ENCODE results near the gene CLDN22. TPM values are rescaled to one million over a fixed set of nuclear protein-coding genes. Genes with fewer than 3 reads are reported as not detected.

The CLDN22 gene
- total RNA-seq, 3 donors from 2014 or later: not detected

DNA sequence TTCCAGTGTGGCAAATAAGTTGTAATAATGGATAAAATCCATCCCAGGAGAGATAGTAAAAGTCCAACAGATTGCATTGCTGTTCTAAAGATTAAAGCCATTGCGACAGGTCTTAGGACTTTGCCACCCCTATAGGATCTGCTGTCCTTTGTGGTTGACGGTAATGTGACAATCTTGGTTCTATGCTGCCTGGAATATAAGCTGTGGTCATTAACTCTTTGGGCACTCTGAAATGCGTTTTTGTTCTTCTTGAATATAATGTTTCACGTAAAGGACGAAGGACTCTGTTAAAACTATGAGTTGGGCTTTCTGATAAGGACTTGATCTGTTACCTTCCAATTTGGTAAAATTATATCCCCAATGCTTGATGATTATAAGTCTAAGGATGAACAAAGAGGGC is 2.2 kb upstream of the CLDN22 start, which contains the start of gene CLDN24:
Gene CLDN24 (minus strand): TSS at position 101 of the 400 bp plus-strand sequence. CDS start 0 bp downstream, at position 101.
- TF ChIP-seq, protein P1, sequence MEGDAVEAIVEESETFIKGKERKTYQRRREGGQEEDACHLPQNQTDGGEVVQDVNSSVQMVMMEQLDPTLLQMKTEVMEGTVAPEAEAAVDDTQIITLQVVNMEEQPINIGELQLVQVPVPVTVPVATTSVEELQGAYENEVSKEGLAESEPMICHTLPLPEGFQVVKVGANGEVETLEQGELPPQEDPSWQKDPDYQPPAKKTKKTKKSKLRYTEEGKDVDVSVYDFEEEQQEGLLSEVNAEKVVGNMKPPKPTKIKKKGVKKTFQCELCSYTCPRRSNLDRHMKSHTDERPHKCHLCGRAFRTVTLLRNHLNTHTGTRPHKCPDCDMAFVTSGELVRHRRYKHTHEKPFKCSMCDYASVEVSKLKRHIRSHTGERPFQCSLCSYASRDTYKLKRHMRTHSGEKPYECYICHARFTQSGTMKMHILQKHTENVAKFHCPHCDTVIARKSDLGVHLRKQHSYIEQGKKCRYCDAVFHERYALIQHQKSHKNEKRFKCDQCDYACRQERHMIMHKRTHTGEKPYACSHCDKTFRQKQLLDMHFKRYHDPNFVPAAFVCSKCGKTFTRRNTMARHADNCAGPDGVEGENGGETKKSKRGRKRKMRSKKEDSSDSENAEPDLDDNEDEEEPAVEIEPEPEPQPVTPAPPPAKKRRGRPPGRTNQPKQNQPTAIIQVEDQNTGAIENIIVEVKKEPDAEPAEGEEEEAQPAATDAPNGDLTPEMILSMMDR (IDR thresholded peaks at IDR 0.05): no peak

DNA sequence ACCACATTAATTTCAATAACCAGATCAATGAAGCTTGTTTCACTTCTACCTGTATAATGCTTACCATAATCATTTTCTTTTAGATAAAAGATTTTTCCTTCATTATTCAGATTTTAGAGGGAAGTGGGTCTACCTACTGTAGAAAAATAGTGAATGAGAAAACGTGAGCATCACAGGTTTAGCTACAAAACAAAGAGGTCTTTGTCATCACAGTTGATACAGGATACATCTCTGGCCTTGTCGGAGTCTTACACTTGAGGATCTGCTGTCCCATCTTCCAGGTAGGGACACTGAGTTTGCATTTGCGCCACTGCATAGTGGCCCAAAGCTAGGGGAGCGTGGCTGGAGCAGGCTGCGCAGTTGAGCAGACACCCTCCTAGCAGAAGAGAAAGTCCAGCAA is 1.4 kb upstream of the CLDN22 start:
- TF ChIP-seq POLR2AphosphoS5 (IDR thresholded peaks at IDR 0.05) (no peak), POLR2A (IDR thresholded peaks at IDR 0.05) (no peak)
- TF ChIP-seq, protein P1 (IDR thresholded peaks at IDR 0.05): no peak
- intact Hi-C loops (cut with DNase I; ENCODE audit: low total_unique reads): no loop called here
- Histone ChIP-seq H3K36me3 (no peaks in the 10 kb centered on the region), H3K27me3 (no peaks in the 10 kb centered on the region), H3K27ac (no peak overlapping the region), H3K4me3 (no peak overlapping the region), H3K4me1 (no peaks in the 10 kb centered on the region), H3K9me3 (no peaks in the 10 kb centered on the region)
- no peak for DNase-seq (ENCODE audit: low spot score in 2 of 2)

More for the DNA sequence above, 2.2 kb upstream of the CLDN22 start, which contains the start of gene CLDN24:
- Histone ChIP-seq H3K4me1 (no peaks in the 10 kb centered on the region), H3K9me3 (no peaks in the 10 kb centered on the region), H3K27ac (peak within 1 kb of the TSS; percentile 14 to 48), H3K36me3 (no peaks in the 10 kb centered on the region), H3K27me3 (no peaks in the 10 kb centered on the region), H3K4me3 (no peak within 1 kb of the TSS)
- intact Hi-C loops (cut with DNase I; ENCODE audit: low total_unique reads): no loop called here
- no peak for DNase-seq (ENCODE audit: low spot score in 2 of 2)

DNA sequence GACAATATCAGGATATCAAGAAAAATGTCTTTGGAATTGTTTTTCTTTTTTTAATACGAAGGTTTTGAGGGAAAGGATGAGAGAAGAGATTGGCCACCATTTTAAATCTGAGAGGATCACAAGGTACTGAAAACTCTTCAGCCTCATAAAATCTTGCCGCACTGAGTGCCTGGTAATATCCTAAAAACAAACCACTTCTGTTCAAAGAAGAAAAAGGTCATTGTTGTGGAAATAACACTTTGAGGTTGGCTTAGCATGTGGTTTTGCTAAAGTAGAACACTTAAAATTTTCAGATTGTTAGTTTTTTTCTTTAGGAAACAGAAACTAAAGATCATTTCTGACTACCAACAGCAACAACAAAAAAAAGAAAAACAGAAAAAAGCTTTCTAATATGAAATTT is 1.0 kb upstream of the CLDN22 start:
- Histone ChIP-seq H3K4me1 (no peaks in the 10 kb centered on the region), H3K9me3 (no peaks in the 10 kb centered on the region), H3K27me3 (no peaks in the 10 kb centered on the region), H3K27ac (no peak overlapping the region), H3K4me3 (no peak overlapping the region), H3K36me3 (no peaks in the 10 kb centered on the region)
- no peak for DNase-seq (ENCODE audit: low spot score in 2 of 2)
- intact Hi-C loops (cut with DNase I; ENCODE audit: low total_unique reads): no loop called here
- no peak for TF ChIP-seq POLR2A (IDR thresholded peaks at IDR 0.05)
- TF ChIP-seq, protein P1 (IDR thresholded peaks at IDR 0.05): no peak
- no peak for TF ChIP-seq POLR2AphosphoS5 (IDR thresholded peaks at IDR 0.05)

DNA sequence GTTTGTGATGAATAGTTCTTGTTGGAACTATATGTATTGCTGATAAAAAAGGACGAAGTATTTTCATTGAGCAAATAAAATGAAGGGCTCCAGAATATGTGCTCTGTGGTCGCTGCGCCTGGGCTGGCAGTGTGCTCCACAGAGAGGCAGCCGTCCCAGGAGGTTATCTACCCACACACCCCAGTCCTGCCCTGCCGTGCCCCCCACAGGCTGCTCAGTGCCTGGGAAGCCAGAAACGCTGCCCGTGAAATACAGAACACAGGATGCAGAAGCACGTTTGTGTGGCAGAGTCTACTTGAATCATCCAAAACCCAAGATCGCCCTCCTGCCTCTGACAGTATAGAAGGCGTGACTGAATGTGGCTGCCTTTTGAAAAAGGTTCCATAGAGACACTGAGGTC is 1.4 kb downstream of the CLDN22 start:
- DNase-seq (ENCODE audit: low spot score in 2 of 2): no peak
- Histone ChIP-seq H3K36me3 (no peaks in the 10 kb centered on the region), H3K9me3 (no peaks in the 10 kb centered on the region), H3K27me3 (no peaks in the 10 kb centered on the region), H3K4me1 (no peaks in the 10 kb centered on the region), H3K27ac (no peak overlapping the region), H3K4me3 (no peak overlapping the region)
- intact Hi-C loops (cut with DNase I; ENCODE audit: low total_unique reads): no loop called here
- no peak for TF ChIP-seq POLR2A (IDR thresholded peaks at IDR 0.05)
- TF ChIP-seq, protein P1 (IDR thresholded peaks at IDR 0.05): no peak
- no peak for TF ChIP-seq POLR2AphosphoS5 (IDR thresholded peaks at IDR 0.05)

DNA sequence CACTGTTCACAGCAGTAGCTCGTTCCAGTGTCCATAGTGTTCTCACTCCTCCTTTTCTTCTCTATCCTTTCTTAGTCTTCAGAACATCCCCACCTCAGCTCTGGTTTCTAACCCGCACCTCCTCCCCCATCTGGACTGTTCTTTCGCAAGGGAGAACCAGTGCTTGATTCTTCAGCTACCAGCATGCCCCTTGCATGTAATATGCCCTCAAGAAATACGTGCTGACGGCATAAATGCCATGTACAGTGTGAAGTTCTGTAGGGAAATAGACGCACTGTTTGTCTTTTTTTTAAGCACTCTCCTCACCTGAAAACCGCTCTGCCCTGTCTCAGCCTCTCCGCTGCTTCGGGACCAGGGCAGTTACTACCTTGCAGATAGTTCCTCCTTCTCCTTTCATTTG is 5.3 kb downstream of the CLDN22 start:
- no peak overlapping the region for H3K4me3 ChIP-seq
- no peaks in the 10 kb centered on the region for H3K27me3 ChIP-seq
- no peak overlapping the region for H3K27ac ChIP-seq
- intact Hi-C loops (cut with DNase I; ENCODE audit: low total_unique reads): no loop called here
- no peaks in the 10 kb centered on the region for H3K4me1 ChIP-seq
- H3K36me3 ChIP-seq: no peaks in the 10 kb centered on the region
- TF ChIP-seq POLR2A (IDR thresholded peaks at IDR 0.05) (no peak), POLR2AphosphoS5 (IDR thresholded peaks at IDR 0.05) (no peak)
- TF ChIP-seq, protein P1 (IDR thresholded peaks at IDR 0.05): no peak
- no peaks in the 10 kb centered on the region for H3K9me3 ChIP-seq
- no peak for DNase-seq (ENCODE audit: low spot score in 2 of 2)

Data from breast epithelium (tissue), 4 donors.